Erythroblast (primary cell): ENCODE results near the gene PDE3A.

Experiments used
- GATA1 ChIP-seq: IDR thresholded peaks from 2 replicates; pipeline ENCODE4 v1.6.1; 2011; ENCODE audit warnings: low read depth, mild to moderate bottlenecking, control low read depth, low read length, moderate library complexity
- POLR2A ChIP-seq: IDR thresholded peaks from 2 replicates; pipeline ENCODE4 v1.6.1; 2011; ENCODE audit warnings: mild to moderate bottlenecking, low read length

GRCh38 chr12:20439626-20440025, 71.3 kb downstream of the PDE3A start:
- TF ChIP-seq POLR2A, result no peak
- no peak for TF ChIP-seq GATA1
